ENCODE results near the gene PNKP.
"Not testable (repeated sequence)": the region's sequence is repeated elsewhere in the genome, so short reads cannot be mapped to it uniquely, and the experiment has no call there.

PNKP gene

DNA sequence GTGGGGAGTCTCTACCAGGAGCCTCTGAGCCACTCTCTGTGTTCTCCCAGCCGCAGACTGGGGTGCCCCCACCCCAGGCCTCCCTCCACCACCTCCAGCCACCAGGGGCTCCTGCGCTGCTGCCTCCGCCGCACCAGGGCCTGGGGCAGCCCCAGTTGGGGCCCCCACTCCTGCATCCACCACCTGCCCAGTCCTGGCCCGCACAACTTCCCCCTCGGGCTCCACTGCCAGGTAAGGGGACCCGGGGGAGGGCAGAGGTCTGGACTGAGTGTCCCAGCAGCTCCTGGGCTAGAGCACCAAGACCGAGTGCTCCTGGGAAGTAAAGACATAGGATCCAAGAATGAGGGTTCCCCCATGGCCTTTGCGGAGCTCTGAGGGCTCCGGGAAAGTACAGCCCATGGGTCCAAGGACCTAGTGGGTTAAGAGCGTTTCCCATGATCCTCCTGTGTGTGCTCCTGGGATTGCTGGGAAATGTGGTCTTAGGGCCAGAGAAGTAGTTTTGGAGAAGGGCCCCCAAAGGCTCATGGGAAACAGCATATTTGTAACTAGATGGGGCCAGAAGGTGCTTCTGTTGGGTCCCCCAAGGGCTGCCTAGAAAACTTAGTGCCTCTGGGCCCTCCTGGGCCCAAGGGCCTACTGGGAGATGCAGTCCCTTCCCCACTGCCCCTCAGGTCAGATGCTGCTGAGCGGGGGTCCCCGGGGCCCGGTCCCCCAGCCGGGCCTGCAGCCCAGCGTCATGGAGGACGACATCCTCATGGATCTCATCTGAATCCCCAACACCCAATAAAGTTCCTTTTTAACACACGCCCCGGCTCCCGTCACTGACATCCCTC lies 31.0 kb downstream of the PNKP start:
- TF ChIP-seq TAF1 (IDR thresholded peaks at IDR 0.05; ENCODE audit: borderline replicate concordance, low read depth, low read length) = no peak
- TF ChIP-seq POLR2A (IDR thresholded peaks at IDR 0.05; ENCODE audit: low read depth, low read length) = no peak
- TF ChIP-seq POLR2AphosphoS5 (IDR thresholded peaks at IDR 0.05; ENCODE audit: low read depth, low read length) = no peak

DNA sequence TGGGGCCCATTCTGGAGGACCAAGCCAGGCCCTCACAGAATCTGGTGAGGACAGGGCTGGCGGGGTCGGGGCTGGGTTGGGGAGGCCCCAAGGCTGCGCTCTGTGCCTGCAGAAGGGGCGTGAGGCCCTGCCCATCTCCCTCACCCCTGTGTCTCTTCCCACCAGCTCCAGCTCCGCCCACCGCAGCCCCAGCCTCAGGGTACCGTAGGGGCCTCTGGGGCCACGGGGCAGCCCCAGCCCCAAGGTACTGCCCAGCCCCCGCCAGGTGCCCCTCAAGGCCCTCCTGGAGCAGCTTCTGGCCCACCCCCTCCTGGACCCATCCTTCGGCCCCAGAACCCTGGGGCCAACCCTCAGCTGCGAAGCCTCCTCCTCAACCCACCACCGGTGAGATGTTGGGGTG lies 31.8 kb downstream of the PNKP start:
- DNase-seq (ENCODE audit: insufficient read length) (no peak), FAIRE-seq (no peak)
- TF ChIP-seq POLR2AphosphoS5 (IDR thresholded peaks at IDR 0.05; ENCODE audit: low read depth, low read length) (no peak), TAF1 (IDR thresholded peaks at IDR 0.05; ENCODE audit: borderline replicate concordance, low read depth, low read length) (no peak), POLR2A (IDR thresholded peaks at IDR 0.05; ENCODE audit: low read depth, low read length) (no peak)

More for the DNA sequence above, 31.0 kb downstream of the PNKP start:
- DNase-seq (ENCODE audit: insufficient read length) = no peak
- FAIRE-seq = no peak

- DNase-seq (ENCODE audit: insufficient read length) (no peak), FAIRE-seq (no peak)
- TF ChIP-seq POLR2AphosphoS5 (IDR thresholded peaks at IDR 0.05; ENCODE audit: low read depth, low read length) = no peak
- no peak for TF ChIP-seq TAF1 (IDR thresholded peaks at IDR 0.05; ENCODE audit: borderline replicate concordance, low read depth, low read length)
- no peak for TF ChIP-seq POLR2A (IDR thresholded peaks at IDR 0.05; ENCODE audit: low read depth, low read length)
Observed at GRCh38 chr19:49833599-49833998, 33.8 kb downstream of the PNKP start.

DNA sequence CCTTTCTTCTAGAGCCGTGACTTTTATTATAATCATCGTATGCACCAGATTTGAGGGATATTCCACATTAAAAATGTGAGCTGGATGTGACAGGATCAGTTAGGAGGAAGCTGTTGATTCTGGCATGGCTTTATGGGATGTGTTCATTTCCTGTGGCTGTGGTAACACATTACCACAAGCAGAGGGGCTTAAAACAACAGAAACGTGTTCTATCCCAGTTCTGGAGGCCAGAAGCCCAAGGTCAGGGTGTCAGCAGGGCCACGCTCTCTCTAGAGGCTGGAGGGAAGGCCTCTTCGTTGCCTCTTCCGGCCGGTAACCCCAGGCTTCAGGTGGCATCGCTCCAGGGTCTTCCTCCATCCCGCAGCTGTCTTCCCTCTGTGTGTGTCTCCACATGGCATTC lies 34.8 kb downstream of the PNKP start:
- no peak for FAIRE-seq
- no peak for TF ChIP-seq TAF1 (IDR thresholded peaks at IDR 0.05; ENCODE audit: borderline replicate concordance, low read depth, low read length)
- TF ChIP-seq POLR2AphosphoS5 (IDR thresholded peaks at IDR 0.05; ENCODE audit: low read depth, low read length) = no peak
- TF ChIP-seq POLR2A (IDR thresholded peaks at IDR 0.05; ENCODE audit: low read depth, low read length) = no peak
- no peak for DNase-seq (ENCODE audit: insufficient read length)

DNA sequence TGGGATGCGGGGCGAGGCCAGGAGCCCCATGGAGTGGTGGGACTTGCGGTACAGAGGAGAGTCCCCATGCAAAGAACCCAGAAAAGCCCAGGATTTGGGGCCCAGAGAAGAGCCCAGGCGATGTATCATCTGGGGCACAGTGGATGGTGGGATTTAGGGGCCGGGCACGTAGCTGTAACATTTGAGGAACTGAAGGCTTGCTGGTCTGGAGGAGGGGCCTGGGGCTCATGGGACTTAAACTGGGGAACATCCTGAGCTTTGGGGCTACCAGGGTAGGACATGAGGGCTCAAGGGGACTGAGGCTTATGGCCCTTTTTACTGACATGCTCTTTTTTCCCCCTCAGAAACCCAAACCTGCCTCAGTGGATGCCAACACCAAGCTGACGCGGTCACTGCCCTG lies 35.8 kb downstream of the PNKP start:
- no peak for FAIRE-seq

GRCh38 chr19:49830766-49831165 lies 36.6 kb downstream of the PNKP start:
- no peak for FAIRE-seq
- TF ChIP-seq POLR2AphosphoS5 (IDR thresholded peaks at IDR 0.05; ENCODE audit: low read depth, low read length) = no peak
- no peak for TF ChIP-seq POLR2A (IDR thresholded peaks at IDR 0.05; ENCODE audit: low read depth, low read length)
- no peak for TF ChIP-seq TAF1 (IDR thresholded peaks at IDR 0.05; ENCODE audit: borderline replicate concordance, low read depth, low read length)
- no peak for DNase-seq (ENCODE audit: insufficient read length)

More for the DNA sequence above, 35.8 kb downstream of the PNKP start:
- TF ChIP-seq POLR2AphosphoS5 (IDR thresholded peaks at IDR 0.05; ENCODE audit: low read depth, low read length) = no peak
- no peak for TF ChIP-seq TAF1 (IDR thresholded peaks at IDR 0.05; ENCODE audit: borderline replicate concordance, low read depth, low read length)
- no peak for TF ChIP-seq POLR2A (IDR thresholded peaks at IDR 0.05; ENCODE audit: low read depth, low read length)
- no peak for DNase-seq (ENCODE audit: insufficient read length)

DNA sequence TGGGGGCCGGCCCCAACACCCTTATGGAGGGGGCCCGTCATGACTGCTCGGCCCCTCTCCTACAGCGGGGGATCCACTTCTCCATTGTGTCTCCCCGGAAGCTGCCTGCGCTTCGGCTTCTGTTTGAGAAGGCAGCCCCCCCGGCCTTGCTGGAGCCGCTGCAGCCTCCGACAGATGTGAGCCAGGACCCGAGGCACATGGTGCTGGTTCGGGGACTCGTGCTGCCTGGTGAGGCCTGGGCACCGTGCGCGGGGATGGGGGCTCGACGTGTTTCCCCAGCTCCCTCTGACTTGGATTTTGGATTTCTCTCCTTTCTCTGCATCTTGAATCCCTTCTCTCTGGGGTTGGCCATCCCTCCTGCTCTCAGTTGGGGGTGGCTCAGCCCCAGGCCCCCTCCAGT lies 37.7 kb downstream of the PNKP start:
- DNase-seq (ENCODE audit: insufficient read length) (no peak), FAIRE-seq (no peak)
- no peak for TF ChIP-seq TAF1 (IDR thresholded peaks at IDR 0.05; ENCODE audit: borderline replicate concordance, low read depth, low read length)
- no peak for TF ChIP-seq POLR2A (IDR thresholded peaks at IDR 0.05; ENCODE audit: low read depth, low read length)
- no peak for TF ChIP-seq POLR2AphosphoS5 (IDR thresholded peaks at IDR 0.05; ENCODE audit: low read depth, low read length)

DNA sequence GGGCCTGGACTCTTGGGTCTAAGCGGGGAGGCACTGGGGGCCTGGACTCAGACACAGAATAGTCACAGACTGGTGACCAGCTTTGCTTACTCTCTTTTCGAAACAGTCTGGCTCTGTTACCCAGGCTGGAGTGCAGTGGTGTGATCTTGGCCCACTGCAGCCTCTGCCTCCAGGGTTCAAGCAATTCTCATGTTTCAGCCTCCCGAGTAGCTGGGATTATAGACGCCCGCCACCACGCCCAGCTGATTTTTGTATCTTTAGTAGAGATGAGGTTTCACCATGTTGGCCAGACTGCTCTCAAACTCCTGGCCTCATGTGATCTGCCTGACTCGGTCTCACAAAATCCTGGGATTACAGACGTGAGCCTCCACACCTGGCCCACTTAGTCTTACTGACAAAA lies 38.2 kb downstream of the PNKP start:
- DNase-seq (ENCODE audit: insufficient read length) (no peak), FAIRE-seq (no peak)
- TF ChIP-seq TAF1 (IDR thresholded peaks at IDR 0.05; ENCODE audit: borderline replicate concordance, low read depth, low read length) (no peak), POLR2A (IDR thresholded peaks at IDR 0.05; ENCODE audit: low read depth, low read length) (no peak), POLR2AphosphoS5 (IDR thresholded peaks at IDR 0.05; ENCODE audit: low read depth, low read length) (no peak)

DNA sequence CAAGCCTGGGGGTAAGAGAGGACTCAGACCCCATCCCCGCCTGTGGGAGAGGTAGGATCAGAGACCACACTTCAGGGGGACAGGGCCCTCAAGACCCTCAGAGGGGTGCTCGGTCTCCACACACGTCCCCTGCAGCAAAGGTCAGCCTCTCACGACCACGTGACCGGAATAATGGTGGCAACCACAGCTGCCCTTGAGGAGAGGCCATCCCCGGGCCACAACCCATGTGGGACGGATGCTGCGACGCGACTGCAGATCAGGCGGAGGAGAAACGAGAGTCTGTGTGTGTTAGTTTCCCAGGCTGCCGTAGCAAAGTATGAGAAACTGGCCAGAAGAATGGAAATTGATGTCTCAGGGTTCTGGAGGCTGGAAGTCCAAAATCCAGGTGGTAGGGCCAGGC lies 40.3 kb downstream of the PNKP start:
- DNase-seq (ENCODE audit: insufficient read length) = no peak
- FAIRE-seq = no peak
- no peak for TF ChIP-seq POLR2AphosphoS5 (IDR thresholded peaks at IDR 0.05; ENCODE audit: low read depth, low read length)
- no peak for TF ChIP-seq POLR2A (IDR thresholded peaks at IDR 0.05; ENCODE audit: low read depth, low read length)
- no peak for TF ChIP-seq TAF1 (IDR thresholded peaks at IDR 0.05; ENCODE audit: borderline replicate concordance, low read depth, low read length)

DNA sequence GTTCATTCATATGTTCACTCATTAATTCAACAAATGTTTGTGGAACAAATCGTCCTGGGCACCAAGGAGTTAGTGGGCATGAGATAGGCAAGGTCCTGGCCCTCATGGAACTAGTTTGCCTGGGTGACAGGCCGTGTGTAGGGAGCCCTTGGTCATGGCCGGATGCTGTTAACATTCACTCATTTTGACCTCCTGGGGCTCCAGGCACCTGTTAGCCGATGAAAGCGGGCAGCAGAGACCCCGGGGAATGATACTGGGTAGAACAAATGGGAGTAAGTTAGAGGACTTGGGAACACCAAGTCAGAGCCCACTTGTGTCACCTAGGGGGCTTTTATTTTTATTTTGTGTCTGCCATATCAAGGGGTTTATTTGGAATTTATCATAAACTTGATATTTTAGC lies 42.7 kb downstream of the PNKP start:
- FAIRE-seq (no peak), DNase-seq (ENCODE audit: insufficient read length) (no peak)
- TF ChIP-seq POLR2A (IDR thresholded peaks at IDR 0.05; ENCODE audit: low read depth, low read length) (no peak), POLR2AphosphoS5 (IDR thresholded peaks at IDR 0.05; ENCODE audit: low read depth, low read length) (no peak), TAF1 (IDR thresholded peaks at IDR 0.05; ENCODE audit: borderline replicate concordance, low read depth, low read length) (no peak)

DNA sequence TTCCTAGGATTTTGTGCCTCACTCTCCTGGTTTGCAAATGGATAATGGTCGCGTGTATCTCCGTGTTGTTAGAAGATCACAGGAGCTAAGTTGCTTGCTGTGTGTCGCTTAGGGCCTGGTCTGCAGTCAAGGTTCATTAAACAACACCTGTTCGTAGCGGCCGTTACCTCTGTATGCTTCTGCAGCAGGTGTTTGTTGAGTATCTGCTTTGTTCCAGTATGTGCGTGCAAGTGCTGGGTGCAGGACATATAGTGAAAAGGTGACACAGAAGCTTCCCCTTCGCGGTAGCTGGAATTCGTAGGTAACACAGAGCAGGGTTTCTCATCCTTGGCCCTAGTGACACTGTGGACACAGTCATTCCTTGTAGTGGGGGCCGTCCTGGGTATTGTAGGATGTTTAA lies 43.9 kb downstream of the PNKP start:
- DNase-seq (ENCODE audit: insufficient read length) (no peak), FAIRE-seq (no peak)
- TF ChIP-seq POLR2AphosphoS5 (IDR thresholded peaks at IDR 0.05; ENCODE audit: low read depth, low read length) (no peak), POLR2A (IDR thresholded peaks at IDR 0.05; ENCODE audit: low read depth, low read length) (no peak), TAF1 (IDR thresholded peaks at IDR 0.05; ENCODE audit: borderline replicate concordance, low read depth, low read length) (no peak)

GRCh38 chr19:49820125-49820524 lies 47.3 kb downstream of the PNKP start:
- DNase-seq (ENCODE audit: insufficient read length) (no peak), FAIRE-seq (no peak)

DNA sequence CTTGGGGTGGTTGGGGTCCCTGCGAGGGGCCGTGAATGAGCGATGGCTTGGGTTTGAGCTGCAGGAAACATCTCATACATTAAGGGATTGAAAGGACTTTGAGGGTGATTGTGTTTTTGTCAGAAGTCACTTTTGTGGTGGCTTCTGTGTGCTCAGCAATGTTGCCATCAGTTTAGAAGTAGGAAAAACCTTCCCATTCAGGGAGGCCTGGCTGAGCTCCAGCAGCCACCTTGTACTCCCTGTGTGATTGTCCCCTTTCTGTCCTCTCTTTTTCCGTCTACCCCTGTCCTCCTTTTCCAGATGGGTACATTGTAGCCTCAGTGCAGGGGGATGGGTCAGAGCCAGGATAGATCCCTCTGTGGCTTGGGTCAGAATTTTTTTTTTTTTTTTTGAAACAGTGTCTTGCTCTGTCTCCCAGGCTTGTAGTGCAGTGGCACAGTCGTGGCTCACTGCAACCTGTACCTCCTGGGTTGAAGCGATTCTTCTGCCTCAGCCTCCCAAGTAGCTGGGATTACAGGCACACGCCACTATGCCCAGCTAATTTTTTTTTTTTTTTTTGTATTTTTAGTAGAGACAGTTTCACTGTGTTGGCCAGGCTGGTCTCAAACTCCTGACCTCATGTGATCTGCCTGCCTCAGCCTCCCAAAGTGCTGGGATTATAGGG lies 47.8 kb downstream of the PNKP start:
- not testable (repeated sequence) for FAIRE-seq; DNase-seq (ENCODE audit: insufficient read length)

More at GRCh38 chr19:49820125-49820524, 47.3 kb downstream of the PNKP start:
- no peak for TF ChIP-seq TAF1 (IDR thresholded peaks at IDR 0.05; ENCODE audit: borderline replicate concordance, low read depth, low read length)
- TF ChIP-seq POLR2A (IDR thresholded peaks at IDR 0.05; ENCODE audit: low read depth, low read length) = no peak
- TF ChIP-seq POLR2AphosphoS5 (IDR thresholded peaks at IDR 0.05; ENCODE audit: low read depth, low read length) = no peak
